C4-2B (cell line): ENCODE measurements around the gene LEMD3.

Experiments used
- CTCF ChIP-seq: fragments of 450-650 bp; conservative IDR thresholded peaks from 2 replicates; pipeline ENCODE4 v1.5.1; 2017; ENCODE audit warnings: mild to moderate bottlenecking
- ZFX ChIP-seq: fragments of 450-650 bp; IDR thresholded peaks from 2 replicates; pipeline ENCODE4 v1.6.1; 2017

GRCh38 chr12:65282840-65283239, 113.5 kb downstream of the LEMD3 start:
- peak; percentile 34 for TF ChIP-seq CTCF
- TF ChIP-seq ZFX = no peak
